HepG2 (cell line): ENCODE results near the gene EVA1A. TPM values are rescaled to one million over a fixed set of nuclear protein-coding genes. Genes with fewer than 3 reads are reported as not detected.
A peak's percentile ranks its signal among the peaks of the same experiment; 100 is the strongest.

Experiments
- CC2D1A ChIP-seq: sonication (generic); formaldehyde crosslinking; IDR thresholded peaks from 2 replicates; pipeline ENCODE4 v1.8.1; 2023; ENCODE audit warnings: mild to moderate bottlenecking, missing genetic modification reagents
- CREB1 ChIP-seq, 2 experiments: fragments of 450-650 bp in 1 of 2; IDR thresholded peaks; 2 replicates each; pipeline ENCODE4 v1.6.1; 2016 to 2017; ENCODE audit warnings: control low read depth in 1 of 2, mild to moderate bottlenecking in 1 of 2, missing compliant biosample characterization in 1 of 2, missing genetic modification characterization in 1 of 2
- EHMT2 ChIP-seq: fragments of 200-600 bp; sonication (generic); IDR thresholded peaks from 2 replicates; pipeline ENCODE4 v1.7.0; 2017; ENCODE audit warnings: antibody characterized with exemption, low read depth, low read length, borderline replicate concordance
- MIER2 ChIP-seq: IDR thresholded peaks from 2 replicates; pipeline ENCODE4 v1.6.1; 2016; ENCODE audit warnings: missing biosample characterization, missing genetic modification reagents
- PAF1 ChIP-seq: IDR thresholded peaks from 2 replicates; pipeline ENCODE4 v1.6.1; 2016; ENCODE audit warnings: missing genetic modification reagents, missing compliant biosample characterization
- SIX4 ChIP-seq: sonication (generic); formaldehyde crosslinking; IDR thresholded peaks from 2 replicates; pipeline ENCODE4 v1.4.0; 2020; ENCODE audit warnings: missing genetic modification reagents
- STAG1 ChIP-seq: sonication (generic); formaldehyde crosslinking; IDR thresholded peaks from 2 replicates; pipeline ENCODE4 v1.4.0; 2020; ENCODE audit warnings: missing genetic modification reagents
- THAP11 ChIP-seq: IDR thresholded peaks from 2 replicates; pipeline ENCODE4 v1.6.1; 2016; ENCODE audit warnings: missing biosample characterization, missing genetic modification reagents
- YEATS2 ChIP-seq: sonication (generic); formaldehyde crosslinking; IDR thresholded peaks from 2 replicates; pipeline ENCODE4 v1.4.0; 2020; ENCODE audit warnings: missing genetic modification reagents, borderline replicate concordance
- ZBED4 ChIP-seq: sonication (generic); formaldehyde crosslinking; IDR thresholded peaks from 2 replicates; pipeline ENCODE4 v1.4.0; 2020; ENCODE audit warnings: missing genetic modification reagents, borderline replicate concordance
- ZBTB20 ChIP-seq: sonication (generic); formaldehyde crosslinking; IDR thresholded peaks from 2 replicates; pipeline ENCODE4 v1.8.1; 2023; ENCODE audit warnings: missing genetic modification reagents, low read depth, mild to moderate bottlenecking, borderline replicate concordance
- ZC3H13 ChIP-seq: sonication (generic); formaldehyde crosslinking; IDR thresholded peaks from 2 replicates; pipeline ENCODE4 v1.8.1; 2023; ENCODE audit warnings: mild to moderate bottlenecking, missing genetic modification reagents, moderate library complexity
- ZNF17 ChIP-seq: sonication (generic); formaldehyde crosslinking; IDR thresholded peaks from 2 replicates; pipeline ENCODE4 v1.5.0; 2020; ENCODE audit warnings: mild to moderate bottlenecking, missing genetic modification reagents
- ZNF230 ChIP-seq: sonication (generic); formaldehyde crosslinking; IDR thresholded peaks from 2 replicates; pipeline ENCODE4 v1.4.0; 2020; ENCODE audit warnings: mild to moderate bottlenecking, missing genetic modification reagents
- ZNF335 ChIP-seq: sonication (generic); formaldehyde crosslinking; IDR thresholded peaks from 2 replicates; pipeline ENCODE4 v1.4.0; 2020; ENCODE audit warnings: missing genetic modification reagents
- polyA plus RNA-seq, 8 experiments: library from polyadenylated mRNA; depleted of rRNA in 3 of 8; stranded (reverse) in 7 of 8; unstranded in 1 of 8; fragments of >200 nt; fragmentation: Illumina TruSeq in 4 of 8; extraction: Trizol in 4 of 8; gene quantifications; 2 replicates each; pipeline versions ENCODE4 v1.2.1 to v1.2.3, GENCODE V29; 2011 to 2016; ENCODE audit warnings: low read depth in 4 of 8, missing spikeins in 1 of 8, mixed read lengths in 1 of 8; ENCODE audit not compliant: insufficient read depth in 1 of 8
- total RNA-seq, 5 experiments: library from RNA; depleted of rRNA; stranded (reverse); fragments of >200 nt; fragmentation: Illumina TruSeq; extraction: Trizol; gene quantifications; 2 replicates each; pipeline ENCODE4 v1.2.3, GENCODE V29; 2016; ENCODE audit warnings: low read depth in 1 of 5
- TF ChIP-seq, protein P1 (sequence below): sonication (generic); formaldehyde crosslinking; IDR thresholded peaks from 2 replicates; pipeline ENCODE4 v1.8.0; 2023; ENCODE audit warnings: mild to moderate bottlenecking, missing genetic modification reagents
- TF ChIP-seq, protein P2 (sequence below): sonication (generic); formaldehyde crosslinking; IDR thresholded peaks from 2 replicates; pipeline ENCODE4 v1.4.0; 2020; ENCODE audit warnings: missing genetic modification reagents, mild to moderate bottlenecking, borderline replicate concordance
- TF ChIP-seq, protein P3 (sequence below), 2 experiments: sonication (generic) in 1 of 2; formaldehyde crosslinking in 1 of 2; IDR thresholded peaks; 2 replicates each; pipeline versions ENCODE4 v1.4.0 to v1.6.1; 2018 to 2020; ENCODE audit warnings: missing genetic modification reagents in 2 of 2, borderline replicate concordance in 1 of 2, low read depth in 1 of 2, mild to moderate bottlenecking in 1 of 2, missing biosample characterization in 1 of 2

EVA1A gene
- total and polyA plus RNA-seq, 2 of the 13 experiments (the other 11 are each of a cell fraction or from before 2014, with no cell fraction given): 57.5 to 57.8 TPM

DNA sequence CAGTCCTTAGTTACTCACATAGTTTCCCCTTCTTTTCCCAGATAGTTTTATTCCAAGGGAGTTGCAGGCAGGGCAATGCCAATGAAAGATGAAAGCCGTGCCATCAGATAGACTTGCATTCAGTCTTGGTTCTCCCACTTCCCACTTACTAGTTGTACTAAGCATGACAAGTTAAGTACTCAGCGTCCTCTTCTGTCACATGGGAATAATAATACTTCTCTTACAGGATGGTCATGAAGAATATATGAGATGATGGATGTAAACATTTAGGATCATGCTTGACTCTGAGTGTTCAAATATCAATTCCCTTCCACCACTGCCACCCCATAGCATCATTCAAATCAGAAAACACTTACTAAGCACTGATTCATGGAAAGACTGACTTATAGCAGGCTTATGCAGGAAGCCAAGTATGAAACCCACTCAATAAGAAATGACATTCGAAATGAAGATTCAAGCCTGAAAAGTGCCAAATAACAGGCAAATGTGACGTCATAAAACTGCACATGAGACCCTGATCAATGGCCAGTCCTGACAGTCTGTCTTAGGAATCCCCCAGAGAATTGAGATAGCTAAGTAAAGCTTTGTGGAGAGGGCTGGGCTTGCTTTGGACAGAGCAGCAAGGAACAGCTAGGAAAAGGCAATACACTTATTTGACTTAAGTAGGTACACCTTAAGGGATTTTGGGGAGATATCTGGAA lies 11.1 kb upstream of the EVA1A start (continued):
- TF ChIP-seq, protein P1, sequence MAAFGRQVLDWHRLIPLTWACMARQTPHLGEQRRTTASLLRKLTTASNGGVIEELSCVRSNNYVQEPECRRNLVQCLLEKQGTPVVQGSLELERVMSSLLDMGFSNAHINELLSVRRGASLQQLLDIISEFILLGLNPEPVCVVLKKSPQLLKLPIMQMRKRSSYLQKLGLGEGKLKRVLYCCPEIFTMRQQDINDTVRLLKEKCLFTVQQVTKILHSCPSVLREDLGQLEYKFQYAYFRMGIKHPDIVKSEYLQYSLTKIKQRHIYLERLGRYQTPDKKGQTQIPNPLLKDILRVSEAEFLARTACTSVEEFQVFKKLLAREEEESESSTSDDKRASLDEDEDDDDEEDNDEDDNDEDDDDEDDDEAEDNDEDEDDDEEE (CRISPR knock-in tag): 0 out of 2 replicates have a peak, but pooled peaks have one; percentile 25
- TF ChIP-seq STAG1 (CRISPR knock-in tag) (no peak), ZBTB20 (CRISPR knock-in tag) (0 out of 2 replicates have a peak, but pooled peaks have one; percentile 60), EHMT2 (peak; percentile 34; the same call in 1 of the 2 replicates), CC2D1A (0 out of 2 replicates have a peak, but pooled peaks have one; percentile 20), ZNF230 (0 out of 2 replicates have a peak, but pooled peaks have one; percentile 46), SIX4 (no peak), PAF1 (peak; percentile 51; the same call in 1 of the 2 replicates), ZC3H13 (CRISPR knock-in tag) (0 out of 2 replicates have a peak, but pooled peaks have one; percentile 39), MIER2 (CRISPR knock-in tag) (0 out of 2 replicates have a peak, but pooled peaks have one; percentile 23), CREB1 (IDR thresholded peaks at IDR 0.05) (peak; percentile 85), CREB1 (CRISPR knock-in tag; IDR thresholded peaks at IDR 0.05) (no peak; the same call in 1 of the 2 replicates), ZNF335 (CRISPR knock-in tag) (peak; percentile 61; the same call in 1 of the 2 replicates), ZBED4 (CRISPR knock-in tag) (0 out of 2 replicates have a peak, but pooled peaks have one; percentile 25), THAP11 (CRISPR knock-in tag) (0 out of 2 replicates have a peak, but pooled peaks have one; percentile 5), ZNF17 (no peak), YEATS2 (CRISPR knock-in tag) (no peak)
- TF ChIP-seq, protein P2, sequence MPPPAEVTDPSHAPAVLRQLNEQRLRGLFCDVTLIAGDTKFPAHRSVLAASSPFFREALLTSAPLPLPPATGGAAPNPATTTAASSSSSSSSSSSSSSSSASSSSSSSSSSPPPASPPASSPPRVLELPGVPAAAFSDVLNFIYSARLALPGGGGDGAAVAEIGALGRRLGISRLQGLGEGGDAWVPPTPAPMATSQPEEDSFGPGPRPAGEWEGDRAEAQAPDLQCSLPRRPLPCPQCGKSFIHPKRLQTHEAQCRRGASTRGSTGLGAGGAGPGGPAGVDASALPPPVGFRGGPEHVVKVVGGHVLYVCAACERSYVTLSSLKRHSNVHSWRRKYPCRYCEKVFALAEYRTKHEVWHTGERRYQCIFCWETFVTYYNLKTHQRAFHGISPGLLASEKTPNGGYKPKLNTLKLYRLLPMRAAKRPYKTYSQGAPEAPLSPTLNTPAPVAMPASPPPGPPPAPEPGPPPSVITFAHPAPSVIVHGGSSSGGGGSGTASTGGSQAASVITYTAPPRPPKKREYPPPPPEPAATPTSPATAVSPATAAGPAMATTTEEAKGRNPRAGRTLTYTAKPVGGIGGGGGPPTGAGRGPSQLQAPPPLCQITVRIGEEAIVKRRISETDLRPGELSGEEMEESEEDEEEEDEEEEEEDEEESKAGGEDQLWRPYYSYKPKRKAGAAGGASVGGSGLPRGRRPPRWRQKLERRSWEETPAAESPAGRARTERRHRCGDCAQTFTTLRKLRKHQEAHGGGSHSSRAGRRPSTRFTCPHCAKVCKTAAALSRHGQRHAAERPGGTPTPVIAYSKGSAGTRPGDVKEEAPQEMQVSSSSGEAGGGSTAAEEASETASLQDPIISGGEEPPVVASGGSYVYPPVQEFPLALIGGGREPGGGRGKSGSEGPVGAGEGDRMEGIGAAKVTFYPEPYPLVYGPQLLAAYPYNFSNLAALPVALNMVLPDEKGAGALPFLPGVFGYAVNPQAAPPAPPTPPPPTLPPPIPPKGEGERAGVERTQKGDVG (CRISPR knock-in tag): no peak
- TF ChIP-seq, protein P3, sequence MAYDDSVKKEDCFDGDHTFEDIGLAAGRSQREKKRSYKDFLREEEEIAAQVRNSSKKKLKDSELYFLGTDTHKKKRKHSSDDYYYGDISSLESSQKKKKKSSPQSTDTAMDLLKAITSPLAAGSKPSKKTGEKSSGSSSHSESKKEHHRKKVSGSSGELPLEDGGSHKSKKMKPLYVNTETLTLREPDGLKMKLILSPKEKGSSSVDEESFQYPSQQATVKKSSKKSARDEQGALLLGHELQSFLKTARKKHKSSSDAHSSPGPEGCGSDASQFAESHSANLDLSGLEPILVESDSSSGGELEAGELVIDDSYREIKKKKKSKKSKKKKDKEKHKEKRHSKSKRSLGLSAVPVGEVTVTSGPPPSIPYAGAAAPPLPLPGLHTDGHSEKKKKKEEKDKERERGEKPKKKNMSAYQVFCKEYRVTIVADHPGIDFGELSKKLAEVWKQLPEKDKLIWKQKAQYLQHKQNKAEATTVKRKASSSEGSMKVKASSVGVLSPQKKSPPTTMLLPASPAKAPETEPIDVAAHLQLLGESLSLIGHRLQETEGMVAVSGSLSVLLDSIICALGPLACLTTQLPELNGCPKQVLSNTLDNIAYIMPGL (CRISPR knock-in tag; IDR thresholded peaks at IDR 0.05; ENCODE audit: borderline replicate concordance in 1 of 2, low read depth in 1 of 2): no peak; a peak in 1 of 4 replicates
